Measurements from ENCODE around the gene SERTAD1.

Gene SERTAD1

GRCh38 chr19:40378509-40378908 is 47.3 kb downstream of the SERTAD1 start:
- H3K4me3 ChIP-seq (ENCODE audit: low read depth, low read length) = no peak overlapping the region
- TF ChIP-seq CTCF (IDR thresholded peaks at IDR 0.05; ENCODE audit: insufficient read depth, low read length, missing control alignments) = no peak
- CTCF ChIA-PET = no interaction called here
- POLR2A ChIA-PET = no interaction called here
- DNase-seq (ENCODE audit: low read depth, low spot score) = no peak

- DNase-seq (ENCODE audit: low read depth, low spot score) = no peak
- ChIA-PET CTCF (no interaction called here), POLR2A (no interaction called here)
- no peak overlapping the region for H3K4me3 ChIP-seq (ENCODE audit: low read depth, low read length)
- no peak for TF ChIP-seq CTCF (IDR thresholded peaks at IDR 0.05; ENCODE audit: insufficient read depth, low read length, missing control alignments)
These were observed 47.9 kb downstream of the SERTAD1 start for GRCh38 chr19:40377876-40378385.

GRCh38 chr19:40376286-40376862 is 49.4 kb downstream of the SERTAD1 start:
- DNase-seq (ENCODE audit: low read depth, low spot score) = no peak
- ChIA-PET POLR2A (interaction anchor here (0.8 kb wide), 1 partner anchor 28 kb away, joined by 3 read pairs; the partner anchor contains the start of genes C19orf47 and PLD3), CTCF (no interaction called here)
- no peak for TF ChIP-seq CTCF (IDR thresholded peaks at IDR 0.05; ENCODE audit: insufficient read depth, low read length, missing control alignments)
- no peak overlapping the region for H3K4me3 ChIP-seq (ENCODE audit: low read depth, low read length)

- POLR2A ChIA-PET = no interaction called here
- DNase-seq (ENCODE audit: low read depth, low spot score) = no peak
- no peak for TF ChIP-seq CTCF (IDR thresholded peaks at IDR 0.05; ENCODE audit: insufficient read depth, low read length, missing control alignments)
- H3K4me3 ChIP-seq (ENCODE audit: low read depth, low read length) = no peak overlapping the region
- CTCF ChIA-PET = interaction anchor here (1.5 kb wide), 2 partner anchors 13 to 22 kb away, joined by 3 read pairs; no protein-coding TSS in a partner anchor
These were observed 51.7 kb downstream of the SERTAD1 start for GRCh38 chr19:40374084-40374483.

- no peak for TF ChIP-seq CTCF (IDR thresholded peaks at IDR 0.05; ENCODE audit: insufficient read depth, low read length, missing control alignments)
- CTCF ChIA-PET = interaction anchor here (1.2 to 2.1 kb wide), 3 partner anchors 9 to 67 kb away, joined by 3 to 5 read pairs (median 5); no protein-coding TSS in a partner anchor
- no peak overlapping the region for H3K4me3 ChIP-seq (ENCODE audit: low read depth, low read length)
- POLR2A ChIA-PET = no interaction called here
- no peak for DNase-seq (ENCODE audit: low read depth, low spot score)
These were observed 54.0 kb downstream of the SERTAD1 start for GRCh38 chr19:40371802-40372122.

Measured in AG04449 (cell line).